GM12891 (cell line): ENCODE results near the gene STOML1.

Source experiments
- POLR2A ChIP-seq: IDR thresholded peaks from 2 replicates; pipeline ENCODE4 v1.6.1; 2011; ENCODE audit warnings: low read depth, low read length, control low read depth
- POLR2AphosphoS5 ChIP-seq: IDR thresholded peaks from 2 replicates; pipeline ENCODE4 v1.6.1; 2011; ENCODE audit warnings: low read depth, low read length, control low read depth
- POU2F2 ChIP-seq: IDR thresholded peaks from 2 replicates; pipeline ENCODE4 v1.6.1; 2011; ENCODE audit warnings: low read depth, mild to moderate bottlenecking, control low read depth, low read length, moderate library complexity
- TAF1 ChIP-seq: IDR thresholded peaks from 2 replicates; pipeline ENCODE4 v1.6.1; 2011; ENCODE audit warnings: low read depth, low read length, control low read depth

- no peak for TF ChIP-seq POLR2A
- TF ChIP-seq POLR2AphosphoS5 = no peak
- no peak for TF ChIP-seq POU2F2
- TF ChIP-seq TAF1 = no peak
Measured at GRCh38 chr15:73986776-73987056, 5.4 kb downstream of the STOML1 start.
